HEK293 (cell line): Measurements from ENCODE around the gene RRP1B.

ENCODE experiments used
- CTCF ChIA-PET: fragments of 350-600 bp; formaldehyde crosslinking; extraction: SDS; loops from one replicate; lab custom pipeline; 2021; ENCODE audit warnings: antibody characterized with exemption; lab: Yijun Ruan, JAX
- POLR2A ChIA-PET: fragments of 300-600 bp; formaldehyde crosslinking; extraction: SDS; loops from one replicate; lab custom pipeline; 2020; ENCODE audit warnings: antibody characterized with exemption, inconsistent platforms; lab: Yijun Ruan, JAX
- H3K27ac ChIP-seq: fragments of 200-500 bp; sonication (Bioruptor generic); 2 replicates; pipeline ENCODE4 v1.5.1; 2014; ENCODE audit warnings: low read depth, low read length, control low read depth, inconsistent platforms; ENCODE audit errors: extremely low read depth
- H3K36me3 ChIP-seq, 2 experiments: fragments of 200-500 bp in 1 of 2; sonication (Bioruptor generic) in 1 of 2; 1 replicate in 1 of 2; 2 replicates in 1 of 2; pipeline ENCODE4 v1.5.1; 2014 to 2017; ENCODE audit warnings: inconsistent platforms in 2 of 2, low read length in 2 of 2; ENCODE audit not compliant: control insufficient read depth in 2 of 2, insufficient read depth in 1 of 2
- H3K4me1 ChIP-seq: fragments of 200-500 bp; sonication (Bioruptor generic); 2 replicates; pipeline ENCODE4 v1.5.1; 2014; ENCODE audit warnings: mild to moderate bottlenecking, low read length, inconsistent platforms; ENCODE audit not compliant: control insufficient read depth, insufficient read depth
- H3K4me3 ChIP-seq: 2 replicates; pipeline ENCODE4 v1.5.1; 2011; ENCODE audit warnings: low read depth, mild to moderate bottlenecking, control low read depth, low read length, moderate library complexity
- H3K9me3 ChIP-seq: fragments of 200-500 bp; sonication (Bioruptor generic); 2 replicates; pipeline ENCODE4 v1.5.1; 2014; ENCODE audit warnings: low read depth, low read length, inconsistent platforms; ENCODE audit not compliant: control insufficient read depth, insufficient read depth
- AEBP2 ChIP-seq: fragments of 450-650 bp; formaldehyde crosslinking; IDR thresholded peaks from 2 replicates; pipeline ENCODE4 v1.5.1; 2016; ENCODE audit warnings: missing biosample characterization, missing genetic modification characterization, borderline replicate concordance
- BCL11B ChIP-seq: fragments of 450-650 bp; formaldehyde crosslinking; IDR thresholded peaks from 2 replicates; pipeline ENCODE4 v1.5.1; 2016; ENCODE audit warnings: low read depth, missing biosample characterization, missing genetic modification characterization
- ELK4 ChIP-seq: IDR thresholded peaks from 2 replicates; pipeline ENCODE4 v1.6.1; 2011; ENCODE audit warnings: mild to moderate bottlenecking, low read depth, low read length, borderline replicate concordance
- GFI1B ChIP-seq: fragments of 450-650 bp; formaldehyde crosslinking; IDR thresholded peaks from 2 replicates; pipeline ENCODE4 v1.5.1; 2016; ENCODE audit warnings: missing biosample characterization, missing genetic modification characterization
- HOXC10 ChIP-seq: sonication (generic); formaldehyde crosslinking; IDR thresholded peaks from 2 replicates; pipeline ENCODE4 v1.8.1; 2023; ENCODE audit warnings: mild to moderate bottlenecking, missing genetic modification reagents
- KLF10 ChIP-seq: fragments of 450-650 bp; IDR thresholded peaks from 2 replicates; pipeline ENCODE4 v1.5.1; 2018; ENCODE audit warnings: missing biosample characterization, mild to moderate bottlenecking, missing genetic modification characterization
- KLF17 ChIP-seq: fragments of 450-650 bp; formaldehyde crosslinking; IDR thresholded peaks from 2 replicates; pipeline ENCODE4 v1.5.1; 2016; ENCODE audit warnings: missing biosample characterization, missing genetic modification characterization
- KLF8 ChIP-seq: fragments of 450-650 bp; formaldehyde crosslinking; IDR thresholded peaks from 2 replicates; pipeline ENCODE4 v1.5.1; 2016; ENCODE audit warnings: missing biosample characterization, missing genetic modification characterization
- MZF1 ChIP-seq: fragments of 450-650 bp; formaldehyde crosslinking; IDR thresholded peaks from 2 replicates; pipeline ENCODE4 v1.5.1; 2017; ENCODE audit warnings: missing biosample characterization, missing genetic modification characterization, borderline replicate concordance
- ZBTB20 ChIP-seq: fragments of 450-650 bp; formaldehyde crosslinking; IDR thresholded peaks from 2 replicates; pipeline ENCODE4 v1.5.1; 2016; ENCODE audit warnings: missing biosample characterization, missing genetic modification characterization
- ZFP3 ChIP-seq: fragments of 450-650 bp; formaldehyde crosslinking; IDR thresholded peaks from 2 replicates; pipeline ENCODE4 v1.5.1; 2016; ENCODE audit warnings: low read depth, missing biosample characterization, missing genetic modification characterization
- ZFP41 ChIP-seq: fragments of 450-650 bp; formaldehyde crosslinking; IDR thresholded peaks from 2 replicates; pipeline ENCODE4 v1.5.1; 2016; ENCODE audit warnings: missing biosample characterization, missing genetic modification characterization, borderline replicate concordance
- ZFP69B ChIP-seq: fragments of 450-650 bp; formaldehyde crosslinking; IDR thresholded peaks from 2 replicates; pipeline ENCODE4 v1.5.1; 2016; ENCODE audit warnings: missing biosample characterization, missing genetic modification characterization
- ZNF121 ChIP-seq: fragments of 450-650 bp; formaldehyde crosslinking; IDR thresholded peaks from 2 replicates; pipeline ENCODE4 v1.5.1; 2016; ENCODE audit warnings: missing biosample characterization, missing genetic modification characterization
- ZNF146 ChIP-seq: fragments of 450-650 bp; formaldehyde crosslinking; IDR thresholded peaks from 2 replicates; pipeline ENCODE4 v1.5.1; 2016; ENCODE audit warnings: missing biosample characterization, missing genetic modification characterization
- ZNF155 ChIP-seq: fragments of 450-650 bp; formaldehyde crosslinking; IDR thresholded peaks from 2 replicates; pipeline ENCODE4 v1.5.1; 2016; ENCODE audit warnings: missing biosample characterization, missing genetic modification characterization
- ZNF16 ChIP-seq: fragments of 450-650 bp; formaldehyde crosslinking; IDR thresholded peaks from 2 replicates; pipeline ENCODE4 v1.5.1; 2016; ENCODE audit warnings: low read depth, missing biosample characterization, missing genetic modification characterization
- ZNF19 ChIP-seq: fragments of 450-650 bp; formaldehyde crosslinking; IDR thresholded peaks from 2 replicates; pipeline ENCODE4; 2016; ENCODE audit warnings: missing biosample characterization, missing genetic modification characterization, low read depth
- ZNF214 ChIP-seq: fragments of 450-650 bp; formaldehyde crosslinking; IDR thresholded peaks from 2 replicates; pipeline ENCODE4 v1.5.1; 2017; ENCODE audit warnings: missing biosample characterization, mild to moderate bottlenecking, missing genetic modification characterization, borderline replicate concordance
- ZNF324 ChIP-seq: fragments of 450-650 bp; formaldehyde crosslinking; IDR thresholded peaks from 2 replicates; pipeline ENCODE4 v1.5.1; 2016; ENCODE audit warnings: missing biosample characterization, missing genetic modification characterization
- ZNF416 ChIP-seq: fragments of 450-650 bp; formaldehyde crosslinking; IDR thresholded peaks from 2 replicates; pipeline ENCODE4 v1.5.1; 2016; ENCODE audit warnings: missing biosample characterization, missing genetic modification characterization
- ZNF76 ChIP-seq: fragments of 450-650 bp; formaldehyde crosslinking; IDR thresholded peaks from 2 replicates; pipeline ENCODE4; 2016; ENCODE audit warnings: low read depth, missing biosample characterization, missing genetic modification characterization, borderline replicate concordance
- ZNF776 ChIP-seq: fragments of 450-650 bp; formaldehyde crosslinking; IDR thresholded peaks from 2 replicates; pipeline ENCODE4 v1.5.0; 2017; ENCODE audit warnings: missing biosample characterization, missing genetic modification characterization, borderline replicate concordance
- ZNF837 ChIP-seq: fragments of 450-650 bp; formaldehyde crosslinking; IDR thresholded peaks from 2 replicates; pipeline ENCODE4 v1.5.1; 2016; ENCODE audit warnings: missing biosample characterization, missing genetic modification characterization

RRP1B gene

GRCh38 chr21:43658088-43658741 is 1.1 kb upstream of the RRP1B start:
- no peak overlapping the region for H3K27ac ChIP-seq
- H3K36me3 ChIP-seq = peaks cover 6 to 21% of the 10 kb centered on the region in 2 experiments; a peak in 2 of 3 replicates
- peaks cover 9% of the 10 kb centered on the region; the same call in 1 of the 2 replicates for H3K4me1 ChIP-seq
- H3K9me3 ChIP-seq = no peaks in the 10 kb centered on the region
- no peak overlapping the region for H3K4me3 ChIP-seq
- TF ChIP-seq ZNF155 (tag by site-specific recombination) (no peak), ZBTB20 (tag by site-specific recombination) (no peak), ELK4 (no peak)
- TF ChIP-seq, all 188 proteins: peak for 0
- POLR2A ChIA-PET = interaction anchor here (1.4 kb wide), 1 partner anchor 32 kb away, joined by 3 read pairs; no protein-coding TSS in a partner anchor
- CTCF ChIA-PET = interaction anchor here (1.0 kb wide), 1 partner anchor 14 kb away, joined by 3 read pairs; no protein-coding TSS in a partner anchor

- 0 out of 2 replicates have a peak, but pooled peaks have one; percentile 36 for TF ChIP-seq ZNF121 (tag by site-specific recombination)
- no peak for TF ChIP-seq ZFP41
- no peak for TF ChIP-seq ZFP3
- TF ChIP-seq ZNF76 (tag by site-specific recombination) = no peak
- no peak for TF ChIP-seq ZNF324 (tag by site-specific recombination)
- ChIA-PET POLR2A (interaction anchor here (1.1 to 1.4 kb wide), 3 partner anchors 13 to 70 kb away, joined by 3 to 5 read pairs (median 3); no protein-coding TSS in a partner anchor), CTCF (interaction anchor here (1.0 kb wide), 1 partner anchor 13 kb away, joined by 3 read pairs; no protein-coding TSS in a partner anchor)
- Histone ChIP-seq H3K27ac (peak overlapping the region; percentile 84; the same call in 1 of the 2 replicates), H3K36me3 (peaks cover 11 to 26% of the 10 kb centered on the region in 2 experiments; a peak in 2 of 3 replicates), H3K4me1 (peaks cover 9% of the 10 kb centered on the region; the same call in 1 of the 2 replicates), H3K9me3 (no peaks in the 10 kb centered on the region), H3K4me3 (no peak overlapping the region)
Observed at GRCh38 chr21:43658769-43659135, 608 bp upstream of the RRP1B start.

GRCh38 chr21:43662286-43662685 is 2.9 kb downstream of the RRP1B start:
- ChIA-PET CTCF (interaction anchor here (0.9 kb wide), 1 partner anchor 123 kb away, joined by 6 read pairs; no protein-coding TSS in a partner anchor), POLR2A (interaction anchor here (0.6 kb wide), 1 partner anchor 62 kb away, joined by 3 read pairs; no protein-coding TSS in a partner anchor)
- H3K36me3 ChIP-seq = peaks cover 20 to 52% of the 10 kb centered on the region in 2 experiments
- no peak overlapping the region for H3K4me3 ChIP-seq
- no peaks in the 10 kb centered on the region for H3K9me3 ChIP-seq
- H3K27ac ChIP-seq = no peak overlapping the region
- peaks cover 9% of the 10 kb centered on the region; the same call in 1 of the 2 replicates for H3K4me1 ChIP-seq
- TF ChIP-seq KLF17 (tag by site-specific recombination) = no peak
- TF ChIP-seq ZNF16 (tag by site-specific recombination) = no peak
- no peak for TF ChIP-seq ZNF146 (tag by site-specific recombination)
- TF ChIP-seq KLF8 (tag by site-specific recombination) = no peak
- no peak for TF ChIP-seq ZNF19 (tag by site-specific recombination)
- no peak for TF ChIP-seq ZNF776
- TF ChIP-seq ZNF76 (tag by site-specific recombination) = no peak
- no peak for TF ChIP-seq ZFP69B
- TF ChIP-seq ZNF155 (tag by site-specific recombination) = no peak

GRCh38 chr21:43663033-43663432 is 3.7 kb downstream of the RRP1B start:
- CTCF ChIA-PET = no interaction called here
- Histone ChIP-seq H3K36me3 (peaks cover 20 to 52% of the 10 kb centered on the region in 2 experiments), H3K4me1 (peaks cover 9% of the 10 kb centered on the region; the same call in 1 of the 2 replicates), H3K27ac (no peak overlapping the region), H3K9me3 (no peaks in the 10 kb centered on the region), H3K4me3 (no peak overlapping the region)
- POLR2A ChIA-PET = no interaction called here
- TF ChIP-seq GFI1B (tag by site-specific recombination) (no peak), ZNF837 (no peak), HOXC10 (no peak), BCL11B (tag by site-specific recombination) (no peak), MZF1 (tag by site-specific recombination) (no peak), AEBP2 (tag by site-specific recombination) (no peak), KLF10 (tag by site-specific recombination) (no peak), ZNF214 (tag by site-specific recombination) (no peak), ZNF416 (no peak)
